DMS 273 treated with DMSO at 0.1 percent for 48 hours (cell line): Measurements from ENCODE around the gene ABCA9.

ENCODE experiments used
- DNase-seq: peaks from one replicate; lab custom pipeline; 2025; lab: John Stamatoyannopoulos, UW

The ABCA9 gene

DNA sequence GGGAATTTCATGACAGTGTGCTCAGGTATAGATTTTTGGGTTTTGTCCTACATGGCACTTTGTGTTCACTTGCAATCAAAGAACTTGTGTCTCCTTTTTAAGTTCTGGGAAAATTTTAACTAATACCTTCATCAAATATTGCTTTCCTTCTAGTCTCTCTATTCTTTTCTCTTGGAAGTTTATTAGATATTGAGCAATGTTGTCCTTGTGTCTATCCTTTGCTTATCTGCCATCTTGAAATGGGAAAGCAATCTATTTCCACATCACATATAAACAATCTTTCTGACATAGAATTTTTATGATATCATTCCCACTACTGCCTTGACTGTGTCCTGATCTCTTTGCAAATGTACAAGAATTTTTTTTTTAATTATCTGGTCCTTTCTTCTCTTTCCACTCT, 4.4 kb upstream of the ABCA9 start:
- no peak for DNase-seq

DNA sequence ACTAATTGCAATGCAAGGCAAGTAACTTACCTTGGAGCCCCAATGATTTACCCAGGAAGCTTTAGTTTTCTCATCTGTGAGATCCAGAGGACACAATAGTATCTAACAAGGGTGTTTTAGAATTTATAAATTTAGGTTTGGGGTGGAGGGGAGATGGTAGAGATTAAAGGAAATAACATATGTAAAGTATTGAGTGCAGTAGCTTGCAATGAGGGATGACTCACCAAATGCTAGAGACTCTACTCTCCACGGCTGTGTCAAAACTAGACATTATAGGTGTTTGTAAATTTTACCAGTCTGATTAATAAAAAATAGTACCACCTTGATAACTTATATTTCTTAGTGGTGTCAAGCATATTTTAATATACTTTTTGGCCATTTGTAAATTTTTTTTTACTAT, 3.7 kb upstream of the ABCA9 start:
- no peak for DNase-seq

GRCh38 chr17:69064001-69064400, 3.3 kb upstream of the ABCA9 start:
- no peak for DNase-seq

GRCh38 chr17:69062860-69063581, 2.3 kb upstream of the ABCA9 start:
- DNase-seq, result no peak

DNA sequence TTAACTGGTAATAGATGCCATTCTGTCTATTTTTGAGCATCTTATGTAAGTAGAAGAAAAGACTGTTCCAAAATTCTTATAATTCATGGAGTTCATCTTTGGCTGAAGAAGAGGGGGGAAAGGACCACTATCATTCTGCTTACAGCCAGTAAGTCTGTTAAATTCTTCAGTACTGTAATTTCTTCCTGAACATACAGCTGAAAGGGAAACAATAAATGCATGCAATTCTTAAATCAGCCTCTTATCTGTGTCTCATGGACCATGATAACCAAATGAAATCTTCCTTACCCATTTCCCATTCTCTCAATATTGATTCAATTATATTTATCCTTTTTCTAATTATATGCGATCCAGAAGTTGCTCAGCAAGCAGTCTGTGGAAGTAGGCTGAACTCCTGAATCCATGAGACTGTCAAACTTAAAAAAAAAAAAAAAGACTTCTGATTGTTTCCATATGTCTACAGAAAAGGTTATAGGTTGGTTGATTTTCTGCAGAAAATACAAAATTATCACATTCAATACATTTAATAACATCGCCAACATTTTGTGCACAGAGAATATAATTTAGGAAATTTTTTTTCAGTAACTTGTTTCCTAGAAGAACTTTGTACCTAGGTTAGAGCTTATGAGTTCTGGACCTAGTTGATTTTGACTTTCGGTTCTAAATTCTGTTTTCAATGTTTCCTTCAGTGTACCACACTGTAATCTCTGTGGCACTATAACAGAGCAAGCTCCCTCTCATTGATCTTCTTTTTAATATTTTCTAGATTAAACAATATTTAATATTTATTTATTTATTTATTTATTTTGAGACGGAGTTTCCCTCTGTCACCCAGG, 1.2 kb upstream of the ABCA9 start:
- no peak for DNase-seq

DNA sequence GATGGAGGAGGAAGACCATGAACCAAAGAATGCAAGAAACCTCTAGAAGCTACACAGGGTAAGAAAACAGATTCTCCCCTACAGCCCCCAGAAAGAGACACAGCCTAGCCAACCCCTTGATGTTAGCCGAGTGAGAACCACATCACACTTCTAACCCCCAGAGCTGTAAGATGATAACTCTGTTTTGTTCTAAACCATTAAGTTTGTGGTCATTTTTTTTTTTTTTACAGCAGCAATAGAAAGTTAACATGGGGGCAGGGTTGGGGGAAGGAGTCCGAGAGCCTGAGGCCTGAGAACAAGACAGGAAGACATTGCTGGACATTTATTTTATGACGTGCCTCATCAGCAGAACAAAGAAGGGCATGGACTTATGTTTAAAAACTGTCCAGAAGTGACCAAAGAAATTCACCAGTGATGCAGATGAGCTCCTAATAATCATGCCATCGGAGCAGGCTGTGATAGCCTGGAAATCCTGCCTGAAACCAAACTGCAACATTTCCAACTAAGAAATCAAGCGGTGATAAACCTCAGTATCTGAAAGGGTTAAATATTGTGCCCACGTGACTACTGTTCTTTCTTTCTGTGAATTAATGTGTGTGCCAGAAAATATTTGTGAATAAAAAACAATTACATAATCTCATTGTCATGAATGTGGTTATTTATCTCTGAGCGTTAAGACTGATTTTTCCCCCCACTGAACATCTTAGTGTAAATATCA, 1.1 kb downstream of the ABCA9 start:
- no peak for DNase-seq

DNA sequence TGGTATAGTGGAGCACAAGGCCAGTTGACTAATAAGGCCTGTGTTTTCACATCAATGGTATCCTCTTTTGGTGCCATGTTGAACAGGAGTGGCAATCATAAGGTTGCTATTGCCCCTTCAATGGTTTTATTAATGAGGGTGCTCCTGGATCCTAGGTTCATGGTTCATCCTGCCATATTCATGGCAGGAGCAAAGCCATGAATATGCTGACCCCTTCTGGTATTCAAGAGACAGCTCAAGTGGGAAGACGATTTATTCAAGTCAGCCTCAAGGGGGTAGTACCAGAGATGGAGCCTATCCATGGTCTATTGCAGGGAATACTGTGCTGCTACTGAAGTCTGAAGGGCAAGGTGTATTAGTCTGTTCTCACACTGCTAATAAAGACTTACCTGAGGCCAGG, 2.6 kb downstream of the ABCA9 start:
- DNase-seq, result no peak

GRCh38 chr17:69057280-69057679, 3.4 kb downstream of the ABCA9 start:
- DNase-seq, result no peak

GRCh38 chr17:69056179-69056823, 4.4 kb downstream of the ABCA9 start:
- DNase-seq, result no peak

DNA sequence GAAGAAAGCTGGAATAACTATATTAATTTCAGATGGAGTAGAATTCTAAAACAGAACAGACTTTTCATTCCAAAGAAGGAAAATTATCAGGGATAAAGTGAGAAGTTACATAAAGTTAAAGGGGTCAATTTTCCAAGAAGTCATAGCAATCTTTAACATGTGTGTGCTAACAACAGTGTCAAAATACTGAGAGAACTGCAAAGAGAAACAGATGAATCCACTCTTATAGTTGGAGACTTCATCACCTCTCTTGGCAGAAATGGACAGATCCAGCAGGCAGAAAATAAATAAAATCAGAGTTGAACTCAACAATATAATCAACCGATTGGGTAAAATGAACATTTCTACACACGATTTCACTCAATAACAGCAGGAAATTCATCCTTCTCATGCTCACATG, 5.4 kb downstream of the ABCA9 start:
- no peak for DNase-seq

GRCh38 chr17:69050999-69051775, 9.5 kb downstream of the ABCA9 start:
- DNase-seq, result no peak

DNA sequence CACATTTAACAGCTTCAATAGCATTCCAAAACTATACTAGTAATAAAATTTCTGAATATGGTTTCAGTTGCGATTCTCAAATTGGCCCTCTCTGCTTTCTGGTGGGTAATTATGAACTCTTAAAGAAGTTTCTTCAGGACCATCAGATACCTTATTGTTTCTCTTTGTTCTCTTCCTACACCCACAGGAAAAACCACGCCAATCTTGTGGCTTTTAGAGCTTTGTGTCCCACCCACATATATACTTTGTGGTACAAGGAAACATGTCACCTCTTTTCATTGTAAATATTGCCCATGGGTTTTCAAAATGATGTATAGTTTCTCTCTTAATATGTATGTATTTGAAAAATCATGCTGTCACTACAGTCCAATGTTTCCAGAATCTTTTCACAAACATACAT, 12.1 kb downstream of the ABCA9 start:
- no peak for DNase-seq

DNA sequence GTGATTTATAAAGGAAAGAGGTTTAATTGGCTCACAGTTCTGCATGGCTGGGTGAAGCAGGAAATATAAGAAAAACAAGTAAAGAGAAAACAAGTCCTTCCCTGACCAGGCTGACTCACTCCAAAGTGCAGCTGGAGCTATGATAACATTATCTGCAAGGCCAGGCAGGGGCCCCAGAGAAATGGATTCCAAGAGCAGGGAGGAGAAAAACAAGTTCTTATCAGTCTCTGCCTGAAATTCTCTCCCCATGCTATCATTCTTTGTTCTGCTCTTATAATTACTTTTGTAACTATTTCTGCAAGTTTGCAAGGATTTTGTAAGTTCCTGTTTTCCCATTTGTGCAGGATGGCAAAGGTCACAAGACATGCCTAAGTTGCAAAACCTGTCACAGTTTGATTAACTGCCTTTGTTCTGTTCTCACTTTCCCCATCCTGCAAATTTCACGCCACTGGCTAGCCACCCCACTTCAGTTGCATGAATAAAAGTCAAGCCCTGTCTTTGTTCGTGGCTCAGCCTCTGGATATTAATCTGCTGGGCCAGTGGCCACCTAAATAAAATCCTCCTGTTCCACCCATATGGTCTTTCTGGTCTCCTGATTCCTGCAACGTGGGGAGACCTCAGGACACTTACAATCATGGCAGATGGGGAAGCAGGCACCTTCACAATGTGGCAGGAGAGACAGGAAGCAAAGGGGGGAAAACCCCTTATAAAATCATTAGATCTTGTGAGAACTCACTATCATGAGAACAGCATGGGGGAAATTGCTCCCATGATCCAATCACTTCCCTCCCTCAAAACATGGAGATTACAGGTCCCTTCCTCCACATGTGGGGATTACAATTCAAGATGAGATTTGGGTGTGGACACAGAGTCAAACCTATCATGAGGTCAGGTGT, 13.1 kb downstream of the ABCA9 start:
- DNase-seq, result no peak

DNA sequence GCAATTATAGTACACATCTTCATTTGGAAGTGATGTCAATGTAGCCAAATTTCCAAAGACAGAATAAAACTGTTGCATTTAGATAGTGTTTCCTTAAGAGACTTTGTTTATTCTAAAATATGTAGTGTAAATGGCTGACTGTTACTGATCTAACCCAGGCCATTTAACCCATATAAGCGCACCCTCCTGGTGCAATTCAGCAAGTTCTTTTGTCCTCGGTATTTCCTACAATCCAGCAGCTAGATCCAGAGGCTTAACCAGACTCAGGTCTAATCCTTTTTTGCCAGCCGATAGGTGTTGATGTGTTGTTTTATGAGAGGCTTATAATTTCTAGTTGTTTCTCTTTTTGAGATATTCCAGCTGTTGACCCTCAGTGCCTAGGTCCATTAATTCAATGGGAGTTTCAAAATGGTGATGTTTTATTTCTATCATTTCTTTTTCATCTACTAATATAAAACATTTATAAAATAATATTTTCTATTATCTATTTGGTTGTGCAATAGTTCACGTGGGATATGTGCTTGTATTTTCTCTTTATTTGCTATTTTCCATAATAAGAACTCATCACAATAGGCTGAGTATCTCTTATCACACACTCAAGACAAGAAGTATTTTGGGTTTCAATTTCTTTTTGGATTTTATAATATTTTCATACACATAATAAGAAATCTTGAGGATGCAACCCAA, 14.5 kb downstream of the ABCA9 start:
- no peak for DNase-seq

- DNase-seq, result no peak
Observed at GRCh38 chr17:69045646-69046045, 15.1 kb downstream of the ABCA9 start.

GRCh38 chr17:69044371-69044770, 16.4 kb downstream of the ABCA9 start:
- DNase-seq, result no peak

DNA sequence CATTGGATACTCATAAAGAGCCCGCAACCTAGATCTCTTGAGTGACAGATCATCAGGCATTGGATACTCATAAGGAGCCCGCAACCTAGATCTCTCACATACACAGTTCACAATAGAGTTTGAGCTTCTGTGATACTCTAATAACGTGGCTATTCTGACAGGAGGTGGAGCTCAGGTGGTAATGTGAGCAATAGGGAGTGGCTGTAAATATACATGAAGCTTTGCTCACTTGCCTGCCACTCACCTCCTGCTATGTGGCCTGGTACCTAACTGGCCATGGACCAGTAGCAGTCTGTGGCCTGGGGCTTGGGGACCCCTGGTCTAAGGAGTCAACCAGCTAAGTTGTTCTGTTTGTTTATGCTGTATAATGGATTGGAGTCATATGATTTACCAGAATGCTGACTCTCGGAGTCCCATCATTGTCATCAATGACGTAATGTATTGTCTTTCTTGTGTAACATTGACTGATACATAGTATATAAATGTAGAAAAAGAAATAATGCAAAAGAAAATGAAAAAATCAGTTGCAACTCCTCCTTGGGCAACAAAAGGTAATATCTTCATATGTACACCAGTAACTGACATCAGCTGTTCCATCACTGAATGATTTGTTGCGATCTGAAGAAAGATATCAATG, 17.5 kb downstream of the ABCA9 start:
- no peak for DNase-seq

DNA sequence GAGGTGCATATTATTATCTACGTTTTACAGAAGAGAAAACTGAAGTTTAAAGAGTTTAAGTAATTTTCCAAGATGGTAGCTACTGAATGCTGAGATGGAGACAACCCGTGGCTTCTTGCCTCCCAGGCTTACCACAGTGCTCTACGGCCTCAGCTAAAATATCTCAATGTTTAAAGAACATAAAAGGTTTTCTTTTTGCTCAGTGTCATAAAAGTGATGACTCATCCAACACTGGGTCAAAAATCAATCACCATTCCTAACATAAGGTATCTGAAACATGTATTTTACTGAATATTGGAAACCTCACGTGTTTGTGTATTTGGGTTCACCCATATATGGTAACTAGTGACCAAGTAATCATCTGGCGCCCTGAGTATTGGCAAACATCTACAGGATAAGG, 18.4 kb downstream of the ABCA9 start:
- DNase-seq, result no peak

DNA sequence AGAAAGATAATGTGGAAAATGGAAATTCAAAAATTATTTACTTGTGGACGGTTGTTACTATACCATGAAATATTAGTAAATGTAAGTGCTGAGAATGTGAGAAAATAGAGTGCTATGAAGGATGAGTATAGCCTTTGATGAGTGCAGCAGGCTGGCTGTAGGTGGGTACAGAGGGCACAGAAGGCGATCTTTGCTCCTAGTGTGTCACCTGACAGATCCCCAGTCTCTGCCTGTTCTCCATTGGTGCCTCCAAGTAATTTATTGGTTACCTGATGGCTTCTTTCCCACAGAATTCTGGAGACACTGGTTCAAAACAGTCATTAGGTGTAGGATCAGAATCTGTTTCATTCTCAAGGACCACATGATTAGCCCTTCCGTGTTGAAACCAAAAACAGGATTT, 28.9 kb downstream of the ABCA9 start:
- DNase-seq, result no peak

GRCh38 chr17:69030169-69030568, 30.6 kb downstream of the ABCA9 start:
- DNase-seq, result no peak
